Thyroid gland (tissue), 4 donors: Measurements from ENCODE around the gene PDIA6. TPM values are rescaled to one million over a fixed set of nuclear protein-coding genes. Genes with fewer than 3 reads are reported as not detected.

Experiments used
- DNase-seq, 2 donors: peaks; one replicate each; pipeline ENCODE4 v3.0.0-alpha.2; 2019
- H3K27ac ChIP-seq, 3 donors: fragments of 200-600 bp; sonication (generic); 1 replicate in 2 of 3; 2 replicates in 1 of 3; pipeline ENCODE4 v1.5.1; 2016 to 2019; ENCODE audit warnings: mild to moderate bottlenecking in 1 of 3, moderate library complexity in 1 of 3
- H3K27me3 ChIP-seq: fragments of 200-600 bp; sonication (generic); one replicate; pipeline ENCODE4 v1.5.1; 2019
- H3K36me3 ChIP-seq, 2 donors: fragments of 200-600 bp; sonication (generic); one replicate each; pipeline ENCODE4 v1.5.1; 2016 to 2019
- H3K4me1 ChIP-seq, 2 donors: fragments of 200-600 bp; sonication (generic); one replicate each; pipeline ENCODE4 v1.5.1; 2017 to 2019
- H3K4me3 ChIP-seq, 3 donors: fragments of 200-600 bp; sonication (generic); replicated peaks in 1 of 3; 1 replicate in 2 of 3; 2 replicates in 1 of 3; pipeline ENCODE4 v1.5.1; 2016; ENCODE audit warnings: mild to moderate bottlenecking in 1 of 3
- H3K9me3 ChIP-seq: fragments of 200-600 bp; sonication (generic); one replicate; pipeline ENCODE4 v1.5.1; 2017
- POLR2A ChIP-seq, 2 donors: fragments of 450-650 bp; IDR thresholded peaks; one replicate each; pipeline ENCODE4 v1.6.1; 2017; ENCODE audit warnings: antibody characterized with exemption in 2 of 2, mild to moderate bottlenecking in 2 of 2, moderate library complexity in 1 of 2
- WGBS, 2 donors: methylation state at CpG; one replicate each; pipeline ENCODE4 v1.1.5; 2017; 5-methylcytosine and 5-hydroxymethylcytosine counted together
- intact Hi-C: fragments of 100-400 bp; cut with DNase I; formaldehyde crosslinking; loops from one replicate; pipeline ENCODE4 v1.15.1; 2023
- total RNA-seq, 4 donors: library from RNA; depleted of rRNA; stranded (reverse); fragments of >200 nt; gene quantifications; one replicate each; pipeline ENCODE4 v1.2.3, GENCODE V29; 2016
- TF ChIP-seq, protein P1 (sequence below), 6 experiments: fragments of 200-600 bp in 3 of 6; fragments of 450-650 bp in 3 of 6; sonication (generic) in 3 of 6; IDR thresholded peaks; one replicate each; pipeline ENCODE4 v1.5.1; 2016 to 2019; ENCODE audit warnings: antibody characterized with exemption in 6 of 6, mild to moderate bottlenecking in 2 of 6, inconsistent platforms in 1 of 6, moderate library complexity in 1 of 6

PDIA6 gene
- total RNA-seq, 4 donors from 2014 or later, result 227 to 540 (median 414) TPM

DNA sequence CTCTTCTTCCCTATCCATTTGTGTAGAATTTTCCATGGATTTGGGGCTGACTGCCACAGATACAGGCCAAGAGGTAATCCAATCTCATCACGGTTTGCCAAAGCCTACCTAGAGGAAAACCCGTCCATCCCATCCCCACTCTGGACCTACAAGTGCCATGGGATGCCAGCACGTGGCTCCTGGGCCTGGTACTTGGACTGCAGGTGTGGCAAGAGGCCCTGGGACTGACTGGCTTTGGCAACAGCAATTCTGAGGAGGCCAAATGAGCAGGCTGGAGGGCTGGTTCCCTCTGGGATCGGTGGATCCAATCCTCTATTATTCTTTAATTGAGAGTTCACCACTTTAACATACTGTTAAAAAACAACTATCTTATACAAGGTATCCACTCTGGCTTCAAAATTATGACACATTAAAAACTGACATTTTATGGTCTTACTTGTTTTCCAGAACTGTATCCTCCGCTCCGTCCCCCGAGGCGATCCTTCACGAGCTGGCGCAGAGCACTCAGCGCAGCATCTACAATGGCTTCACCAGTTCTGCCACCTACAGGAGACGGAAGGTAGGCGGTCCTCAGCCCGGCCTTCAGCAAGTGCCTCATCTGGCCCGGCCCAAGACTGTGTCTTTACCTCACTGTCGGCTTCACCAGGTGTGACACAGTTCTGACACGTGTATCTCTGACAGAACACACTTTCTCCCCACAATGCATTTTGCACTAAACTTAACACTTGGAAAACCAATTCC is 19.8 kb downstream of the PDIA6 start:
- no peak overlapping the region for H3K4me3 ChIP-seq
- DNase-seq, result no peak
- 91 to 93% methylated on average over 17 of the region's 17 CpGs for WGBS, 2 donors
- TF ChIP-seq POLR2A (IDR thresholded peaks at IDR 0.05), result no peak
- TF ChIP-seq, protein P1, sequence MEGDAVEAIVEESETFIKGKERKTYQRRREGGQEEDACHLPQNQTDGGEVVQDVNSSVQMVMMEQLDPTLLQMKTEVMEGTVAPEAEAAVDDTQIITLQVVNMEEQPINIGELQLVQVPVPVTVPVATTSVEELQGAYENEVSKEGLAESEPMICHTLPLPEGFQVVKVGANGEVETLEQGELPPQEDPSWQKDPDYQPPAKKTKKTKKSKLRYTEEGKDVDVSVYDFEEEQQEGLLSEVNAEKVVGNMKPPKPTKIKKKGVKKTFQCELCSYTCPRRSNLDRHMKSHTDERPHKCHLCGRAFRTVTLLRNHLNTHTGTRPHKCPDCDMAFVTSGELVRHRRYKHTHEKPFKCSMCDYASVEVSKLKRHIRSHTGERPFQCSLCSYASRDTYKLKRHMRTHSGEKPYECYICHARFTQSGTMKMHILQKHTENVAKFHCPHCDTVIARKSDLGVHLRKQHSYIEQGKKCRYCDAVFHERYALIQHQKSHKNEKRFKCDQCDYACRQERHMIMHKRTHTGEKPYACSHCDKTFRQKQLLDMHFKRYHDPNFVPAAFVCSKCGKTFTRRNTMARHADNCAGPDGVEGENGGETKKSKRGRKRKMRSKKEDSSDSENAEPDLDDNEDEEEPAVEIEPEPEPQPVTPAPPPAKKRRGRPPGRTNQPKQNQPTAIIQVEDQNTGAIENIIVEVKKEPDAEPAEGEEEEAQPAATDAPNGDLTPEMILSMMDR (IDR thresholded peaks at IDR 0.05), result no peak
- no peaks in the 10 kb centered on the region for H3K27me3 ChIP-seq
- H3K27ac ChIP-seq, result no peak overlapping the region
- peaks cover 71 to 92% of the 10 kb centered on the region in 2 donors for H3K36me3 ChIP-seq
- H3K9me3 ChIP-seq, result no peaks in the 10 kb centered on the region
- H3K4me1 ChIP-seq, result no peaks in the 10 kb centered on the region
- intact Hi-C loops, result no loop called here

DNA sequence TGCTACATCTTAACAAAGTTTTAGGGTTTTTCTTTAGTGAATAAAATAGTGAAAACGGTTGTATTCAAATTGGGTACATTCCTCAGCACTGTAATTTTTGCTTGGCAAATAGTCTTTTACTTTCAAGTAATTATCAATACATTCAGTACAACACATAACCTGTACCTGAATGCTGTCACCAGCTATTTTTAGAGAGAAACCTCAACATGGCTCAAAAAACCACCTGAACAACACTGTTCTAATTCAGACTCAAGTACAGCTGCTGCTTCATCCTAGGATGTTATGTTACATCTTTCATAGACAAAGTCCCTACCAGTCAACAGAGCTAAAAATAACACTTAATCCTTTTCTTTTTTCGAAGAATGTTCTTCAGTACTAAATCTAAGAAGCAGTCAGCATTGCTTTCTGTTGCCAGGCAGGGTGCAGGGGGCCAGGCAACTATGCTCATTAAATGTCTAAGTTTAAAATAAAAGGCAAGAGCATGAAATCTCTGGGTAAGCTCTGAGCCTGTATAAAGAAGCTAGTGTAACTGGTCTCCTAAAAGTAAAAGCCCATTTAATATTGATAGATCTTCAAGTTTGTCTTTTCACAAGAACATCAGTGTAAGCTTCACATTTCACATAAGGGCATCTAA is 20.5 kb downstream of the PDIA6 start:
- TF ChIP-seq, protein P1 (IDR thresholded peaks at IDR 0.05), result no peak
- no peak for TF ChIP-seq POLR2A (IDR thresholded peaks at IDR 0.05)
- Histone ChIP-seq H3K27me3 (no peaks in the 10 kb centered on the region), H3K4me3 (no peak overlapping the region), H3K4me1 (no peaks in the 10 kb centered on the region), H3K36me3 (peaks cover 74 to 95% of the 10 kb centered on the region in 2 donors), H3K27ac (no peak overlapping the region), H3K9me3 (no peaks in the 10 kb centered on the region)
- DNase-seq, result no peak
- intact Hi-C loops, result no loop called here
- WGBS, 2 donors, result 75 to 88% methylated on average over 2 of the region's 2 CpGs

DNA sequence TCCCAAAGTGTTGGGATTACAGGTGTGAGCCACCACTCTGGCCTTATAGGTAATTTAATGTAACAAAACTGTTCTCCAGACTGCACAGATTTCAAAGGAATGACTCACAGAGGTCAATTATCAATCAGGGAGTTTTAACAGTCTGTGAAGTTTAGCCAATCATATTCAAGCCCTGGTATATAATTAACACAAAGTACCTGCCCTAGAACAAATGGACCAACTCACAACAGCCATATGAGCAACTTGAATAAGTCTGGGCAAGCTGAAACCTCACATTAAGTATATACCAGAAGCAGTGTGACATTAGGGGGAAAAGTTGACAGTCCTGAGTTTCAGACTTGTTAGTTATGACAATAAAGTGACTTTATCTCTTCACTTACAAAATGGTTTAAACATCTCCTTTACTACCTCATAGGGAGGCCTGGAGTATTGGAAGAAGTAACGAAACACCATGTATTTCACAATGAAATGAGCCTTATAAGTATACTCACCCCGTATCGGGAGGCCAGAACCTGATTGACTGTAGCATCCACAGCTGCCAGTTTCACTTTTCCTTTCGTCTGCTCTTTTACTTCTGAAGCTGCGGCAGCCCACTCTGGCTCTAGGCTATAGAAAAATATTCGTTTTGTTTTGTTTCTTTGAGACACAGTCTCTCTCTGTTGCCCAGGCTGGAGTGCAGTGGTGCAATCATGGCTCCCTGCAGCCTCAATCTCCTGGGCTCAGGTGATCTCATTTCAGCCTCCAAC is 22.2 kb downstream of the PDIA6 start:
- peaks cover 79 to 95% of the 10 kb centered on the region in 2 donors for H3K36me3 ChIP-seq
- no peaks in the 10 kb centered on the region for H3K4me1 ChIP-seq
- no peaks in the 10 kb centered on the region for H3K9me3 ChIP-seq
- TF ChIP-seq POLR2A (IDR thresholded peaks at IDR 0.05), result no peak
- TF ChIP-seq, protein P1 (IDR thresholded peaks at IDR 0.05), result no peak
- H3K27ac ChIP-seq, result no peak overlapping the region
- no peak for DNase-seq
- WGBS, 2 donors, result 86 to 92% methylated on average over 6 of the region's 6 CpGs
- H3K4me3 ChIP-seq, result no peak overlapping the region
- intact Hi-C loops, result no loop called here
- H3K27me3 ChIP-seq, result no peaks in the 10 kb centered on the region

DNA sequence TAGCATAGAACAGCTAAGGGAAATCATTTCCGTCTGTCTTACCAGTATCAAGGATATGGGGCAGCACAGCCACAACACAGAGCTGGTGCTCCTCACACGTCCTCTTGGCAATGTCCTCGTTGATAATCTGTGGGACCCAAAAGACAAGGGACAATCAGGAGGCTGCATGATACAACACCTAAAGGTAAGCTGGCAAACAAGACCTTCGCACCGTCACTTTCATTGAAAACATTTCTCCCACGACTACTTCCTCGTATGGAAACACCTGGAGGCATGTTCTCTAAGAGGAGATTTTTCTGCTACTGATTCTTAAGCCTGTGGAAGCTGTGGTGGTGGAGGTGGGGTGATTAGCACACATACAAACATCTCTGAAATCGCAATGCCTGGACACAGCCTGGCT is 23.7 kb downstream of the PDIA6 start:
- Histone ChIP-seq H3K4me1 (peaks cover 12% of the 10 kb centered on the region in 2 donors), H3K36me3 (peaks cover 79 to 99% of the 10 kb centered on the region in 2 donors), H3K27ac (no peak overlapping the region), H3K9me3 (no peaks in the 10 kb centered on the region), H3K4me3 (no peak overlapping the region), H3K27me3 (no peaks in the 10 kb centered on the region)
- no peak for DNase-seq
- TF ChIP-seq POLR2A (IDR thresholded peaks at IDR 0.05), result no peak
- TF ChIP-seq, protein P1 (IDR thresholded peaks at IDR 0.05), result no peak
- 93% methylated on average over 8 of the region's 8 CpGs for WGBS, 2 donors
- intact Hi-C loops, result no loop called here
